ENCODE results near the gene CRK. TPM values are rescaled to one million over a fixed set of nuclear protein-coding genes. Genes with fewer than 3 reads are reported as not detected.
"Not testable (repeated sequence)": the region's sequence is repeated elsewhere in the genome, so short reads cannot be mapped to it uniquely, and the experiment has no call there.

The CRK gene
- total RNA-seq, 3 donors from 2014 or later (not counting 1 experiment from before 2014, with no cell fraction given): 15.9 to 19.6 (median 16.7) TPM

DNA sequence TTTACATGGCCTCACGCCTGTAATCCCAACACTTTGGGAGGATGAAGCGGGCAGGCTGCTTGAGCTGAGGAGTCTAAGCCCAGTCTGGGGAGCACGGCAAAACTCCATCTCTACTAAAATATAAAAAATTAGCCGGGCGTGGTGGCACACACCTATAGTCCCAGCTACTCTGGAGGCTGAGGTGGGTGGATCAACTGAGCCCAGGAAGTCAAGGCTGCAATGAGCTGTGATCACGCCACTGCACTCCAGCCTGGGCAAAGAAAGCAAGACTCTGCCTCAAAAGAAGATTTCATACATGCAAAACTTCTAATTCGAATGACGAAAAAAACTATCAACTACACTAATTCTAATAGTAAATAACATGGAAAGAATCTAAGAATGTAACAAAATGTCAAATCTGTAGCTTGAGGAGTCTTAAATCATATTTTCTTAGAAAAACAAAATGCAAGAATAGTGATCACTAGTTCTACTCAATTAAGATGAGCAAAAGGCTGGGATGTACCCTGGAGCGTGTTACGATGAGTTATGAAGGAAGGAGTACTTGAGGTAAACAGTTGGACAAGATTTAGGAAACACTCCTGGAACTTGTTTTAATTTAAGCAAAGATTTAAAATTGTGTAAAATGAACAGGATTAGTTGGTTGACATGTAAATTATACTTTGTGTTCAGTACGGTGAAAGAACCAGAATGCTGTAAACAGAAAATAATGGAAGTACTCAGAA is 76.7 kb downstream of the CRK start:
- no peaks in the 10 kb centered on the region for H3K9me3 ChIP-seq (ENCODE audit: control insufficient read depth, insufficient read depth, low read length)
- Mint-ChIP-seq H3K27ac (peak overlapping the region; percentile 34 to 67), H3K27me3 (ENCODE audit: low read depth in 2 of 2) (no peaks in the 10 kb centered on the region), H3K9me3 (no peaks in the 10 kb centered on the region), H3K4me3 (peak overlapping the region; percentile 38), H3K4me1 (peaks cover 64 to 69% of the 10 kb centered on the region in 2 donors), H3K36me3 (no peaks in the 10 kb centered on the region)
- TF ChIP-seq, protein P1, sequence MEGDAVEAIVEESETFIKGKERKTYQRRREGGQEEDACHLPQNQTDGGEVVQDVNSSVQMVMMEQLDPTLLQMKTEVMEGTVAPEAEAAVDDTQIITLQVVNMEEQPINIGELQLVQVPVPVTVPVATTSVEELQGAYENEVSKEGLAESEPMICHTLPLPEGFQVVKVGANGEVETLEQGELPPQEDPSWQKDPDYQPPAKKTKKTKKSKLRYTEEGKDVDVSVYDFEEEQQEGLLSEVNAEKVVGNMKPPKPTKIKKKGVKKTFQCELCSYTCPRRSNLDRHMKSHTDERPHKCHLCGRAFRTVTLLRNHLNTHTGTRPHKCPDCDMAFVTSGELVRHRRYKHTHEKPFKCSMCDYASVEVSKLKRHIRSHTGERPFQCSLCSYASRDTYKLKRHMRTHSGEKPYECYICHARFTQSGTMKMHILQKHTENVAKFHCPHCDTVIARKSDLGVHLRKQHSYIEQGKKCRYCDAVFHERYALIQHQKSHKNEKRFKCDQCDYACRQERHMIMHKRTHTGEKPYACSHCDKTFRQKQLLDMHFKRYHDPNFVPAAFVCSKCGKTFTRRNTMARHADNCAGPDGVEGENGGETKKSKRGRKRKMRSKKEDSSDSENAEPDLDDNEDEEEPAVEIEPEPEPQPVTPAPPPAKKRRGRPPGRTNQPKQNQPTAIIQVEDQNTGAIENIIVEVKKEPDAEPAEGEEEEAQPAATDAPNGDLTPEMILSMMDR (IDR thresholded peaks at IDR 0.05): no peak
- H3K27me3 ChIP-seq (ENCODE audit: control insufficient read depth, insufficient read depth, low read length): no peaks in the 10 kb centered on the region
- 73% methylated on average over 8 of the region's 11 CpGs for WGBS (ENCODE audit: insufficient coverage)
- intact Hi-C loops (cut with micrococcal nuclease): no loop called here
- H3K4me3 ChIP-seq (ENCODE audit: low read length): no peak overlapping the region
- ATAC-seq (no peak), DNase-seq (no peak)
- no peak overlapping the region for H3K27ac ChIP-seq (ENCODE audit: low read length)
- peaks cover 4% of the 10 kb centered on the region for H3K36me3 ChIP-seq (ENCODE audit: control insufficient read depth, insufficient read depth, low read length)
- peaks cover 75% of the 10 kb centered on the region for H3K4me1 ChIP-seq (ENCODE audit: control insufficient read depth, insufficient read depth, low read length)

DNA sequence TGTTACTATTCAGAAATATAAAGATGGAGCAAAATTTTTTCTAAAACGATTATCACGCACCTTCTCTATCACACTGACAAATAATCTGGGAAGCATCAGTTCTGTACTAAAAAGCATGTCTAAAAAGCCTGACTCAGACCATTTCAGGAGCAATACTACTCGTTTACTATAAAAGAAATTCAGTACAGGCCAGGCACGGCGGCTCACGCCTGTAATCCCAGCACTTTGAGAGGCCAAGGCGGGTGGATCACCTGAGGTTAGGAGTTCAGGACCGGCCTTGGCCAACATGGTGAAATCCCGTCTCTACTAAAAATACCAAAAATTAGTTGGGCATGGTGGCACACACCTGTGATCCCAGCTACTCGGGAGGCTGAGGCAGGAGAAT is 77.6 kb downstream of the CRK start:
- H3K4me1 Mint-ChIP-seq: peaks cover 71 to 74% of the 10 kb centered on the region in 2 donors
- H3K27me3 Mint-ChIP-seq (ENCODE audit: low read depth in 2 of 2); H3K27me3 ChIP-seq (ENCODE audit: control insufficient read depth, insufficient read depth, low read length); H3K36me3 ChIP-seq (ENCODE audit: control insufficient read depth, insufficient read depth, low read length); H3K4me3 ChIP-seq (ENCODE audit: low read length); intact Hi-C loops (cut with micrococcal nuclease); ATAC-seq; H3K36me3 Mint-ChIP-seq; H3K9me3 ChIP-seq (ENCODE audit: control insufficient read depth, insufficient read depth, low read length); H3K9me3 Mint-ChIP-seq; DNase-seq; H3K27ac ChIP-seq (ENCODE audit: low read length): not testable (repeated sequence)
- peaks cover 76% of the 10 kb centered on the region for H3K4me1 ChIP-seq (ENCODE audit: control insufficient read depth, insufficient read depth, low read length)
- H3K4me3 Mint-ChIP-seq: peak overlapping the region; percentile 29
- 86% methylated on average over 10 of the region's 10 CpGs for WGBS (ENCODE audit: insufficient coverage)
- peak overlapping the region; percentile 34 to 67 for H3K27ac Mint-ChIP-seq

DNA sequence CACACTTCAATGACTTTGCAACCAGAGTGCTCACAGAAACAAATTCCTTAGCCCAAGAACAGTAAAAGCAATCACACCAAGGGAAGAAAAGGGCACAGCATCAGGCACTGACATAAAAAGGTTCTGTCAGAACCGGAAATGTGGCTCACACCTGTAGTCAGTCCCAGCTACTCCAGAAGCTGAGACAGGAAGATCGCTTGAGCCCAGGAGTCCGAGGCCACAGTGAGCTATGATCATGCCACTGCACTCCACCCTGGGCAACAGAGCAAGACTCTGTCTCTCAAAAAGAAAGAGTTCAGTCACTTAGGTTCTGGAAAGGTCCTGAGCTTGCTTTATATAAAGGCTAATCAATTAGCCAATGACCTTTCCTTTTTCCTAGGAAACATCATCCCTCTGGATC is 78.7 kb downstream of the CRK start:
- Mint-ChIP-seq H3K9me3 (no peaks in the 10 kb centered on the region), H3K4me3 (peak overlapping the region; percentile 36), H3K36me3 (no peaks in the 10 kb centered on the region), H3K27ac (peak overlapping the region; percentile 47 to 80), H3K4me1 (peaks cover 81 to 84% of the 10 kb centered on the region in 2 donors), H3K27me3 (ENCODE audit: low read depth in 2 of 2) (no peaks in the 10 kb centered on the region)
- WGBS (ENCODE audit: insufficient coverage): 58% methylated on average over 3 of the region's 3 CpGs
- H3K27ac ChIP-seq (ENCODE audit: low read length): no peak overlapping the region
- H3K27me3 ChIP-seq (ENCODE audit: control insufficient read depth, insufficient read depth, low read length): no peaks in the 10 kb centered on the region
- H3K4me3 ChIP-seq (ENCODE audit: low read length): no peak overlapping the region
- no peak for ATAC-seq
- peaks cover 75% of the 10 kb centered on the region for H3K4me1 ChIP-seq (ENCODE audit: control insufficient read depth, insufficient read depth, low read length)
- H3K9me3 ChIP-seq (ENCODE audit: control insufficient read depth, insufficient read depth, low read length): no peaks in the 10 kb centered on the region
- peaks cover 6% of the 10 kb centered on the region for H3K36me3 ChIP-seq (ENCODE audit: control insufficient read depth, insufficient read depth, low read length)
- TF ChIP-seq, protein P1 (IDR thresholded peaks at IDR 0.05): no peak
- intact Hi-C loops (cut with micrococcal nuclease): loop anchor here (2.0 kb wide), 1 partner anchor 13 kb away; no protein-coding TSS in a partner anchor
- DNase-seq: peak in 1 of 2 donors; percentile 40

DNA sequence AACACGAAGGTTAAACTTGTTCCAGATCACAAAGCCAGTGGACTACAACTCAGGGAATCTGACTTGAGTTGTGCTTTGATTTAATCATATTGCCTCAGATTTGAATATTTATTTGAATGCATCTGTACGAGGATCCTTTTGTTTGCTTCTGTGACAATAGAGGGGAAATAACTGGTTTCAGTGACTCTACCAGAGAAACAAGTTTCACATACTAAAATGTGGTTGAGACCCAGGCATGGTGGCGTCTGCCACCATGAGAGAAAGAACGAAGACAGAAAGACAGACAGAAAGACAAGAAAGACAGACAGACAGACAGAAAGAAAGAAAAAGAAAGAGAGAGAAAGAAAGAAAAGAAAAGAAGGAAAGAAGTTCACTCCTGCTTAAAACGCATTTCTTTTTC is 80.0 kb downstream of the CRK start:
- Histone ChIP-seq H3K4me3 (ENCODE audit: low read length) (no peak overlapping the region), H3K9me3 (ENCODE audit: control insufficient read depth, insufficient read depth, low read length) (no peaks in the 10 kb centered on the region), H3K4me1 (ENCODE audit: control insufficient read depth, insufficient read depth, low read length) (peaks cover 69% of the 10 kb centered on the region), H3K27me3 (ENCODE audit: control insufficient read depth, insufficient read depth, low read length) (no peaks in the 10 kb centered on the region), H3K36me3 (ENCODE audit: control insufficient read depth, insufficient read depth, low read length) (peaks cover 10% of the 10 kb centered on the region), H3K27ac (ENCODE audit: low read length) (no peak overlapping the region)
- Mint-ChIP-seq H3K4me3 (peak overlapping the region; percentile 17), H3K4me1 (peaks cover 80 to 84% of the 10 kb centered on the region in 2 donors), H3K36me3 (no peaks in the 10 kb centered on the region), H3K27ac (peak overlapping the region; percentile 47 to 80), H3K27me3 (ENCODE audit: low read depth in 2 of 2) (no peaks in the 10 kb centered on the region), H3K9me3 (no peaks in the 10 kb centered on the region)
- TF ChIP-seq, protein P1 (IDR thresholded peaks at IDR 0.05): no peak
- WGBS (ENCODE audit: insufficient coverage): 30% methylated on average over 5 of the region's 5 CpGs
- peak in 2 of 3 donors; percentile 5 to 16 for ATAC-seq
- intact Hi-C loops (cut with micrococcal nuclease): loop anchor here (2.0 kb wide), 1 partner anchor 15 kb away; no protein-coding TSS in a partner anchor
- DNase-seq: no peak
